Upper lobe of left lung (tissue), 6 donors: ENCODE measurements around the gene ZNF507. TPM values are rescaled to one million over a fixed set of nuclear protein-coding genes. Genes with fewer than 3 reads are reported as not detected.

ENCODE experiments used
- ATAC-seq, 2 donors: fragments of 200-7000 bp; cut with Tn5 transposase; one replicate each; pipeline ENCODE4 v1.9.1; 2022; ENCODE audit warnings: mild to moderate bottlenecking in 2 of 2, moderate library complexity in 2 of 2; ENCODE audit not compliant: low FRiP score in 2 of 2
- DNase-seq, 2 donors: peaks; one replicate each; pipeline ENCODE4 v3.0.0-alpha.2; 2019 to 2020
- H3K27ac ChIP-seq, 4 donors: fragments of 200-600 bp; sonication (generic); one replicate each; pipeline ENCODE4 v1.5.1; 2016 to 2019
- H3K27me3 ChIP-seq, 4 donors: fragments of 200-600 bp; sonication (generic); one replicate each; pipeline ENCODE4 v1.5.1; 2017 to 2019
- H3K36me3 ChIP-seq, 4 donors: fragments of 200-600 bp; sonication (generic); one replicate each; pipeline ENCODE4 v1.5.1; 2016 to 2019
- H3K4me1 ChIP-seq, 4 donors: fragments of 200-600 bp; sonication (generic); one replicate each; pipeline ENCODE4 v1.5.1; 2018 to 2019
- H3K4me3 ChIP-seq, 4 donors: fragments of 200-600 bp; sonication (generic); one replicate each; pipeline ENCODE4 v1.5.1; 2017 to 2019; ENCODE audit warnings: mild to moderate bottlenecking in 2 of 4, moderate library complexity in 1 of 4
- H3K9me3 ChIP-seq, 4 donors: fragments of 200-600 bp; sonication (generic); one replicate each; pipeline ENCODE4 v1.5.1; 2018 to 2019
- CTCF ChIP-seq, 6 experiments: fragments of 450-650 bp in 4 of 6; fragments of 200-600 bp in 2 of 6; sonication (generic) in 2 of 6; IDR thresholded peaks; one replicate each; pipeline ENCODE4 v1.5.1; 2016 to 2019; ENCODE audit warnings: antibody characterized with exemption in 6 of 6
- EP300 ChIP-seq, 4 donors: sonication (generic); formaldehyde crosslinking; IDR thresholded peaks; one replicate each; pipeline ENCODE4 v1.5.1; 2017; ENCODE audit warnings: antibody characterized with exemption in 4 of 4, control low read depth in 2 of 4
- POLR2A ChIP-seq, 4 donors: fragments of 450-650 bp; IDR thresholded peaks; one replicate each; pipeline ENCODE4 v1.5.1; 2016 to 2017; ENCODE audit warnings: antibody characterized with exemption in 4 of 4, mild to moderate bottlenecking in 2 of 4
- POLR2AphosphoS5 ChIP-seq, 2 donors: sonication (generic); formaldehyde crosslinking; IDR thresholded peaks; one replicate each; pipeline ENCODE4 v1.5.1; 2017; ENCODE audit warnings: antibody characterized with exemption in 2 of 2
- WGBS, 2 donors: methylation state at CpG; one replicate each; pipeline ENCODE4 v1.1.5; 2017 to 2018; 5-methylcytosine and 5-hydroxymethylcytosine counted together
- total RNA-seq, 6 donors: library from RNA; depleted of rRNA in 4 of 6; stranded (reverse); fragments of >200 nt in 4 of 6; gene quantifications; one replicate each; pipeline versions ENCODE4 v1.1.0 to v1.2.1, GENCODE V29; 2016 to 2021
- donor health status: DM: no; HTN: no; CAD: no; lungs with moderate emphysema.
- donor health status: DM: no; HTN: yes; CAD: no; lungs with severe emphysema.

ZNF507 gene
- total RNA-seq, 6 donors from 2014 or later, result 13.0 to 27.2 (median 17.5) TPM

GRCh38 chr19:32339988-32340874 lies 5.2 kb upstream of the ZNF507 start:
- peak; percentile 78 to 79 for ATAC-seq
- 61 to 70% methylated on average over 15 to 18 of the region's 18 CpGs for WGBS, 2 donors
- no peaks in the 10 kb centered on the region for H3K27me3 ChIP-seq
- DNase-seq, result peak; percentile 51 to 64
- no peak overlapping the region for H3K4me3 ChIP-seq
- H3K4me1 ChIP-seq, result peaks cover 0 to 3% (median under 1%) of the 10 kb centered on the region in 4 donors
- H3K27ac ChIP-seq, result no peak overlapping the region
- no peaks in the 10 kb centered on the region for H3K36me3 ChIP-seq
- TF ChIP-seq EP300 (IDR thresholded peaks at IDR 0.05) (no peak), CTCF (IDR thresholded peaks at IDR 0.05) (peak; percentile 51 to 72 (median 66))
- H3K9me3 ChIP-seq, result no peaks in the 10 kb centered on the region

GRCh38 chr19:32342695-32343094 lies 2.7 kb upstream of the ZNF507 start:
- no peak for ATAC-seq
- Histone ChIP-seq H3K36me3 (no peaks in the 10 kb centered on the region), H3K27ac (no peak overlapping the region), H3K4me3 (no peak overlapping the region), H3K27me3 (no peaks in the 10 kb centered on the region), H3K4me1 (peaks cover 14 to 23% (median 15%) of the 10 kb centered on the region in 4 donors), H3K9me3 (no peaks in the 10 kb centered on the region)
- no peak for TF ChIP-seq EP300 (IDR thresholded peaks at IDR 0.05)
- TF ChIP-seq POLR2A (IDR thresholded peaks at IDR 0.05), result no peak
- TF ChIP-seq POLR2AphosphoS5 (IDR thresholded peaks at IDR 0.05), result no peak
- TF ChIP-seq CTCF (IDR thresholded peaks at IDR 0.05), result no peak
- WGBS, 2 donors, result 96 to 97% methylated on average over 2 of the region's 2 CpGs
- DNase-seq, result no peak

- no peaks in the 10 kb centered on the region for H3K9me3 ChIP-seq
- no peak overlapping the region for H3K4me3 ChIP-seq
- H3K36me3 ChIP-seq, result peaks cover 0 to 9% (median 0%) of the 10 kb centered on the region in 4 donors
- DNase-seq (no peak), ATAC-seq (no peak)
- H3K27ac ChIP-seq, result no peak overlapping the region
- TF ChIP-seq CTCF (IDR thresholded peaks at IDR 0.05) (no peak), EP300 (IDR thresholded peaks at IDR 0.05) (no peak), POLR2A (IDR thresholded peaks at IDR 0.05) (no peak), POLR2AphosphoS5 (IDR thresholded peaks at IDR 0.05) (no peak)
- H3K4me1 ChIP-seq, result peaks cover 15 to 29% (median 19%) of the 10 kb centered on the region in 4 donors
- no peaks in the 10 kb centered on the region for H3K27me3 ChIP-seq
- 67 to 82% methylated on average over 11 of the region's 11 CpGs for WGBS, 2 donors
Observed at GRCh38 chr19:32343550-32344262, 1.7 kb upstream of the ZNF507 start.

GRCh38 chr19:32346901-32347300 lies 1.5 kb downstream of the ZNF507 start:
- peaks cover 0 to 29% (median 1%) of the 10 kb centered on the region in 4 donors for H3K36me3 ChIP-seq
- no peak for TF ChIP-seq POLR2AphosphoS5 (IDR thresholded peaks at IDR 0.05)
- TF ChIP-seq EP300 (IDR thresholded peaks at IDR 0.05), result no peak
- TF ChIP-seq CTCF (IDR thresholded peaks at IDR 0.05), result no peak
- TF ChIP-seq POLR2A (IDR thresholded peaks at IDR 0.05), result no peak
- H3K27ac ChIP-seq, result no peak overlapping the region
- H3K4me3 ChIP-seq, result peak overlapping the region in 3 of 4 donors; percentile 64 to 99 (median 88)
- peaks cover 19 to 59% (median 35%) of the 10 kb centered on the region in 4 donors for H3K4me1 ChIP-seq
- WGBS, 2 donors, result 56 to 58% methylated on average over 3 of the region's 3 CpGs
- no peaks in the 10 kb centered on the region for H3K9me3 ChIP-seq
- DNase-seq, result no peak
- ATAC-seq, result no peak
- H3K27me3 ChIP-seq, result no peaks in the 10 kb centered on the region
